ENCODE results near the gene PSAPL1. TPM values are rescaled to one million over a fixed set of nuclear protein-coding genes. Genes with fewer than 3 reads are reported as not detected.

PSAPL1 gene
- polyA plus RNA-seq, 1 experiment = not detected

GRCh38 chr4:7470522-7471128 is 35.9 kb upstream of the PSAPL1 start:
- Histone ChIP-seq H3K27ac (ENCODE audit: low read depth, low read length) (no peak overlapping the region), H3K27me3 (ENCODE audit: control insufficient read depth, insufficient read depth, low read length) (peaks cover 25% of the 10 kb centered on the region), H3K9me3 (ENCODE audit: control insufficient read depth, insufficient read depth, low read length) (peaks cover 8% of the 10 kb centered on the region), H3K4me3 (ENCODE audit: low read depth, low read length) (no peak overlapping the region)
- POLR2A ChIA-PET = no interaction called here
- DNase-seq (ENCODE audit: low read depth, low spot score) = no peak
- no peak for TF ChIP-seq CTCF (IDR thresholded peaks at IDR 0.05; ENCODE audit: low read depth, low read length)
- CTCF ChIA-PET = no interaction called here

- ChIA-PET CTCF (no interaction called here), POLR2A (no interaction called here)
- TF ChIP-seq CTCF (IDR thresholded peaks at IDR 0.05; ENCODE audit: low read depth, low read length) = no peak
- H3K9me3 ChIP-seq (ENCODE audit: control insufficient read depth, insufficient read depth, low read length) = peaks cover 8% of the 10 kb centered on the region
- DNase-seq (ENCODE audit: low read depth, low spot score) = no peak
- H3K27ac ChIP-seq (ENCODE audit: low read depth, low read length) = no peak overlapping the region
- H3K27me3 ChIP-seq (ENCODE audit: control insufficient read depth, insufficient read depth, low read length) = peaks cover 22% of the 10 kb centered on the region
- no peak overlapping the region for H3K4me3 ChIP-seq (ENCODE audit: low read depth, low read length)
Observed at GRCh38 chr4:7470111-7470510, 35.4 kb upstream of the PSAPL1 start.

GRCh38 chr4:7469023-7469422 is 34.3 kb upstream of the PSAPL1 start:
- no peak for DNase-seq (ENCODE audit: low read depth, low spot score)
- TF ChIP-seq CTCF (IDR thresholded peaks at IDR 0.05; ENCODE audit: low read depth, low read length) = no peak
- ChIA-PET POLR2A (no interaction called here), CTCF (no interaction called here)
- peaks cover 25% of the 10 kb centered on the region for H3K27me3 ChIP-seq (ENCODE audit: control insufficient read depth, insufficient read depth, low read length)
- H3K27ac ChIP-seq (ENCODE audit: low read depth, low read length) = no peak overlapping the region
- H3K9me3 ChIP-seq (ENCODE audit: control insufficient read depth, insufficient read depth, low read length) = peaks cover 11% of the 10 kb centered on the region
- no peak overlapping the region for H3K4me3 ChIP-seq (ENCODE audit: low read depth, low read length)

- Histone ChIP-seq H3K9me3 (ENCODE audit: control insufficient read depth, insufficient read depth, low read length) (peaks cover 12% of the 10 kb centered on the region), H3K27me3 (ENCODE audit: control insufficient read depth, insufficient read depth, low read length) (peaks cover 27% of the 10 kb centered on the region), H3K4me3 (ENCODE audit: low read depth, low read length) (no peak overlapping the region), H3K27ac (ENCODE audit: low read depth, low read length) (no peak overlapping the region)
- POLR2A ChIA-PET = no interaction called here
- no peak for DNase-seq (ENCODE audit: low read depth, low spot score)
- CTCF ChIA-PET = no interaction called here
- TF ChIP-seq CTCF (IDR thresholded peaks at IDR 0.05; ENCODE audit: low read depth, low read length) = no peak
Observed at GRCh38 chr4:7467471-7467870, 32.7 kb upstream of the PSAPL1 start.

GRCh38 chr4:7466904-7467303 is 32.2 kb upstream of the PSAPL1 start:
- DNase-seq (ENCODE audit: low read depth, low spot score) = no peak
- CTCF ChIA-PET = no interaction called here
- Histone ChIP-seq H3K9me3 (ENCODE audit: control insufficient read depth, insufficient read depth, low read length) (peaks cover 12% of the 10 kb centered on the region), H3K4me3 (ENCODE audit: low read depth, low read length) (no peak overlapping the region), H3K27me3 (ENCODE audit: control insufficient read depth, insufficient read depth, low read length) (peaks cover 28% of the 10 kb centered on the region), H3K27ac (ENCODE audit: low read depth, low read length) (no peak overlapping the region)
- TF ChIP-seq CTCF (IDR thresholded peaks at IDR 0.05; ENCODE audit: low read depth, low read length) = no peak
- POLR2A ChIA-PET = no interaction called here
